NCI-H1436 treated with DMSO at 0.1 percent for 48 hours (cell line): ENCODE results near the gene MTCH2.
A peak's percentile ranks its signal among the peaks of the same experiment; 100 is the strongest.

Experiments used
- DNase-seq: peaks from one replicate; lab custom pipeline; 2025; lab: John Stamatoyannopoulos, UW

MTCH2 gene

GRCh38 chr11:47589977-47590861, 52.1 kb downstream of the MTCH2 start:
- no peak for DNase-seq

DNA sequence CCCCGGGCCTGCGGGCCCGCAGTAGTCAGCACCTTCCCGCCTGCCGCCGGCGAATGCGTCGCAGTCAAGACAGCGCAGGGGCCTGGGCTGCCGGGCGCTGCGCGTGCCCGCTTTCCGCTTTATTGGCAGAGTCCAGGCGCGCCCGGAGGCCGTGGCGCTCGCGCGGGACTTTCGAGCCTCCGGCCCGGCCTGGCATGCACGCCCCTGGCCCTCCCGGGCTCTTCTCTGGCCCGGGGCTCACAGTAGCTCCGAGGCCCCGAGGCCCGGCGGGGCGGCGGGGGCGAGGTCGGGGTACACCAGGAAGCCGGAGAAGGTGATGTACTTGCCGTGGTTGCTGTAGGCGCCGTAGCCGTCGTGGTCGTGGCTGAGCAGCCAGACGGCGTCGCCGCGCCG, 52.8 kb downstream of the MTCH2 start:
- no peak for DNase-seq

DNA sequence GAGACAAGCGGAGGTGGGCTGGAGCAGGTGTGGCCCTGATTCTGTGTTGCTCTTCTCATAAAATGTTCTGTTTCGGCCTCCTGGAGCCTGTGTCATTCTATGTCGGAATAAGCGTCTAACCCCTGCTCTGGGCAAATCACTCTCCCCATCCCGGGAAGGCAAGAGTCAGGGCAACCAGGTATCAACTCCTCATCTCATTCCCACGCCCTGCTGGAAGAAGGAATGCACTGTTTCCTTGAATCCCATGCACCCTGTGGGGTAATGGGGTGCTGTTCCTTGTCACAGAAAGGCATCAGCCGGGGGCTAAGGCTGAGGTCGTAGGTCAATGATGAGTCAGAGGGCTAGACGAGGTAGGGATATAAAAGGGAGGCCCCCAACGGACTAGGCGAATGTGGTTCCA, 53.2 kb downstream of the MTCH2 start:
- DNase-seq, result no peak

DNA sequence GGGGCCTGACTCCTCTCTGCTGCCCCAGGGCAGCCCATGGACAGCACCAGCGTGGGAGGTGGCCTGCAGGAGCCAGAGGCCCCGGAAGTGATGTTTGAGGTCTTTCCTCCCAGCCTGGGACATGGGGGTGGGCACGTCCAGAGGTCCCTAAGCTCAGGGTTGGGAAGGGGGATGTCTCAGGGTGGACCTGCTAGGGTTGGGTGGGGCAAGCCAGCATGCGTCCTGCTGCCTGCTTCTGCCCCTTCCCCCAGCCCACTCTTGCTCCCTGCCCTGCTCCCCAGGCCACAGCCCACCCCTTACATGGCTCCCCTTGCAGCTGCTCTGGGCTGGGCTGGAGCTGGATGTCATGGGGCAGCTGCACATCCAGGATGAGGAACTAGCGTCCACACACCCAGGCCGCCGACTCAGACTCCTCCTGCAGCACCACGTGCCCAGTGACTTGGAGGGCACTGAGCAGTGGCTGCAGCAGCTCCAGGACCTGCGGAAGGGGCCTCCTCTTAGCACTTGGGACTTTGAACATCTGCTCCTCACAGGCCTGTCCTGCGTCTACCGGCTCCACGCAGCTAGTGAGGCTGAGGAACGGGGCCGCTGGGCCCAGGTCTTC, 54.5 kb downstream of the MTCH2 start:
- DNase-seq, result no peak

- no peak for DNase-seq
Observed at GRCh38 chr11:47587039-47587716, 55.2 kb downstream of the MTCH2 start.

DNA sequence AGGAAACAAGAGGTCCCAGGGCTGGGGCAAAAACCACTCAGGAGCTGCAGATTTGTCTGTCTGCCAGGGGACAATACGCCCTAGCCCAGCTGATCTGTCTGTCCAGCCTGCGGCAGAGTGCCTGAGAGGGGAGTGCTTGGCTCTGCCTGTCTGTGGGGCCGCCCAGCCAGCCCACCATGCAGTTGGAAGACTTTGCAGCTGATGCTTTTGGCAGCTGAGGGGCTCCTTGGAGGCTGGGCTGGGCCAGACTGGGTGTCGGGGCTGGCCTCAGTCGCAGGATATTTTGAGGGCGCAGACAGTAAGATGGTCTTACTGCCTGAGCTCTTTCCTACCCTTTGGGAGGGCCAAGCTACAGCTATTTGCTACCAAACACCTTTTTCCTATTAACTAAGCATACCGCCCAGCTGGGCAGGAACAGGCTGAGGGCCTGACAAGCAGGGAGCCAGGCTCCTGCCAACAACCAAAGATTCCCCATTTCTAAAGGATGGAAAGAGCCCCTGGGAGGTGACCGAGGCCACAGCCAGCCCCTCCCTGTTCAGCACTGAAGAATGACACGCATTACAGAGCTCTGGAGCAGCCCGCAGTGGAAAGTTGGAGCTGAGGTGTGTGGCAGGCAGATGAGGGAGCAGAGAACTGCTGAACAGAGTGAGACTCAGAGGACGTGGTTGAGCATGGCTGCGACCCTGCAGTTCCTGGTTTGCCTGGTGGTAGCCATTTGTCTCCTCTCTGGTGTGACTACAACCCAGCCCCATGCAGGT, 56.1 kb downstream of the MTCH2 start, which contains the start of gene FAM180B:
Gene FAM180B (plus strand): TSS at position 581 of the 758 bp plus-strand sequence. CDS start 91 bp downstream, at position 672.
- DNase-seq, result no peak

DNA sequence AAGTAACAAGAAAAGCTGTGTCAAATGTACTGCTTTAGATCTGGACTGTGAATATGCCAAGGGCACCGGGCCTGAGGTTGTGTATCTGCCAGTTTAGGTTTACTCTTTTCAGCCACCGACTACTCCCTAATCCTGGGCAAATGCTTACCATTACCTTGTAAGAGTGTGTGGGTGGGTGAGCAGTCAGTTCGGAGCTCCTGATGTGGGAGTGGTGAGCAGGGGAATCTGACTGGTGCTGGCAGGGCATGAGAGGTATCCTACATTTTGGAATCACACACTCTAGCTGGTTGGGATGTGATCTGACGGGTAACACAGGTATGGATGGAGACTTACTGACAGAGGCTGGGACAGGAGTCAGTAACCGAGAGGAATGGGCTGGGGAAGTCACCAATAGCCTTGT, 58.5 kb downstream of the MTCH2 start:
- DNase-seq, result no peak

GRCh38 chr11:47578524-47579494, 63.5 kb downstream of the MTCH2 start, which contains the start of the genes KBTBD4 and NDUFS3:
Gene KBTBD4, minus strand, starts transcription at chr11:47578970. Its CDS starts 19 bp downstream, at chr11:47578951.
Gene NDUFS3, plus strand, starts transcription at chr11:47579074. Its CDS starts 18 bp downstream, at chr11:47579092.
- DNase-seq, result peak; percentile 55

DNA sequence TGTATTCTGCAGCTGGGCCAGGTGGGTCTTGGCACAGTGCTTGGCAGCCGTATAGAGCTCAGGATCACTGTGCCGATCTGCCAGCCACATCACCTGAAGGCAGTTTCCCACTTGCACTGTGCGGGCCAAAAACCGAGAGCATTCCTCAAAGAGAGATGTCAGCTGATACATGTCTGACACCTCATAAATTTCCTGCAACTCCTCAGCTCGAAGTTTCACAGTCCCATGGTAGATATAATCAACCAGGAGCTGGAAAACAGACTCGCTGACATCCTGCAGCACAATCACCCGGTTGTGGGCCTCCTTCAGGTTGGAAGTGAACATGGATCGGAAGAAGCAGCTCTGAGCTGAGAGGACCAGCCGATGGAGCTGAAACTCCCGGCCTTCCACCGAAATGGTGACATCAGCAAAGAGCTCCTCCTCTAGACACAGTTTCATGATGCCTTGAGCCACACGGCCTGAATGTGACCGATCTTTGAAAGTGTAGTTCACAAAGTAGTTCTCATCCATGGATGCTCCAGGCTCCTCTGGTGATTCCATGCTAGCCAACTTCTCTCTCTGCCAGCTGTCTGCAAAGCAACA, 64.8 kb downstream of the MTCH2 start:
- no peak for DNase-seq

DNA sequence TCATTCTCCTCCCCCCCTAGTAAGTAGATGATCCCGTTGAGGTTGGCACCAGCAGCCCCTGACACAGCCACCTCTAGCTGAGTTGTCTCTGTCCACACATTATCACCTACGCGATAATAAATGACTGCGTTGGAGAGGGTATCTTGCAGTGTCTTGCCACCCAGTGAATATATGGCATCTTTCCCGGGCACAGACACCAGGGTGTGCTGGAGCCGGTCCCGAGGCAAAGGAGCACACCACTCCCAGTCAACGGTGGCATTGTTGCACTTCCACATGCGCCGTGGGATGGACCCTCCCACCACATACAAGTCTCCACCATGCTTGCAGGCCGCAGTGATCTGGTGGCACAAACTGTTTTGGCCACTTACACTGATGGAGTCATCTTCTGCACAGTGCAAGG, 69.0 kb downstream of the MTCH2 start:
- no peak for DNase-seq

DNA sequence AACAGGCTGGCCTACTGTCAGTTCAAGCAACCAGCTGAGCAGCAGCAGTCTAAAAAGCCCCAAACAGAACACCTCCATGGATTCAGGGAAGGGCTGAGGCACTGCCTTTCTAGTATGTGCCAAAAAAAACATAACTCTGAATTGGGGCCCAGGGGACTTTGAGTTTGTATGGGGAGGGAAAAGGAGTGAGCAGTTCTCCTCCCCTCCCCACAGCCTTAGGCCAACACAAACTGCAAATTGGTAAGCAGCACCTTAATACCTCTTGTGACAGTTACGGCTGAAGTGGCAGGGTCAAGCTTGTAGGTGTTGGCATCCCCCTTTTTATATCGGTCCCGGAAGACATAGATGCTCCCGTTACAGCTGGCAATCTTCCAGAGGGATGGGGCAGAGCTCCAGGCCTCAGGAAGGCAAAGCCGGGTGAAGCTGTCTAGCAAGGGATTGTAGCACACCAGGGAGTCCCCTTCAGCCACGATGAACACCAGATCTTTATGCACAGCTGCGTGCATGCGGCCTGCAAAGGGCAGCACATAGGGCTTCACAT, 69.6 kb downstream of the MTCH2 start:
- no peak for DNase-seq

GRCh38 chr11:47571895-47572294, 70.5 kb downstream of the MTCH2 start:
- no peak for DNase-seq

DNA sequence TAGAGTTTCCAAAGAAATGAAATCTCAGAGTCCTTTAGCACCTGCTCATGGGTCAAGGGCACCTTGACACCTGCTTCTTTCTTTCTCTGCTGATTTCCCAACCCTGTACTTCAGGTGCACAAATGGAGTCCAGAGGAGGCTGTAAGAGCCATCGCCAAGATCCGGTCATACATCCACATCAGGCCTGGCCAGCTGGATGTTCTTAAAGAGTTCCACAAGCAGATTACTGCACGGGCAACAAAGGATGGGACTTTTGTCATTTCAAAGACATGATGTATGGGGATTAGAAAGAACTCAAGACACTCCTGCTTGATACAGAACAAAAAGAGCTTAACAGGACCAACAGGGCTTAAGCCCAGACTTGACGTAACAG, 71.0 kb downstream of the MTCH2 start:
- no peak for DNase-seq

DNA sequence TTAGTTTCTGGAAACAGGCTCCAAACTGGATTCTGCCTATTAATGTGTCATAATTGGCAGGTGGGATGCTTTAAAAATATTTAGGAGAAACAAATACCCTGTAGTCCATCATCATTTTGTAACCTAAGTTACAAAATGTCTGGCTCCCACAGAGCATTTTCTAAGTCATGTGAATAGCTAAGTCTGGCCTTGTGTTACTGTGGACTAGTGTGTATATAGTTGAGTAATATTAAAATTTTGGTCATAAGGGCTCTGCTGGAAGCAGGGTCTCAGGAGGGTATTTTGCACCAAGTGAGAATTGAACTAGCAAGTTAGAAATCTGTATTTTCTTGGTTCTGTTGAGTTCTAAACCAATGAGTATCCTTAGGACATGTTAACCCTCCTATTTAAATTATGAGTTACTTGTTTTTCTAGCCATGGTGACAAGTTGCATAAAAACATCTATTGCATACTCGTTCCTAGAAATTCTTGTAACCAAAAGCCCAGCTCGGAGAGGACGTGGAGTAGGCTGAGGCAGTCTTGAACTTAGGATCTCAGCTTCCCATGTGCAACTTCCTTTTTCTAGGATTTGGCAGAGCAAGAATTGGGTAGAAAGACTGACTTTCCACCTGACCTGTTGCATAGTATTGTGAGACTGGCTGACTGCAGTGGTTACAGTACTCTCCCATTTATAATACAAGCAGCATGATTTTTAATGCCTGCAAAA, 71.6 kb downstream of the MTCH2 start:
- no peak for DNase-seq

DNA sequence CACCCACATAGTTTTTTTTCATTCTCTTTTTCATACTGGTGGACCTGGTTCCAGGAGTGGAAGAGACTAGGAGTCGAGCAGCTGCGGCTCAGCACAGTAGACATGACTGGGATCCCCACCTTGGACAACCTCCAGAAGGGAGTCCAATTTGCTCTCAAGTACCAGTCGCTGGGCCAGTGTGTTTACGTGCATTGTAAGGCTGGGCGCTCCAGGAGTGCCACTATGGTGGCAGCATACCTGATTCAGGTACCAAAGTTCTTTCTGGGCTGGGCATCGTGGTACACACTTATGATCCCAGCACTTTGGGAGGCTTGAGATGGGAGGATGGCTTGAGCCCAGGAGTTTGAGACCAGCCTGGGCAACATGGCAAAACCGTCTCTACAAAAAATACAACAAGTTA, 72.7 kb downstream of the MTCH2 start:
- no peak for DNase-seq
